Tibial nerve (tissue), 4 donors: ENCODE measurements around the gene KCNA1.

Experiments
- EP300 ChIP-seq, 2 donors: sonication (generic); formaldehyde crosslinking; IDR thresholded peaks; one replicate each; pipeline ENCODE4 v1.6.1; 2017; ENCODE audit warnings: antibody characterized with exemption in 2 of 2, mild to moderate bottlenecking in 1 of 2
- POLR2A ChIP-seq, 2 donors: fragments of 450-650 bp; IDR thresholded peaks; one replicate each; pipeline ENCODE4 v1.6.1; 2017; ENCODE audit warnings: antibody characterized with exemption in 2 of 2, mild to moderate bottlenecking in 2 of 2, moderate library complexity in 2 of 2
- TF ChIP-seq, protein P1 (sequence below), 5 experiments: fragments of 200-600 bp in 3 of 5; fragments of 450-650 bp in 2 of 5; sonication (generic) in 3 of 5; IDR thresholded peaks; one replicate each; pipeline ENCODE4 v1.5.1; 2016 to 2019; ENCODE audit warnings: antibody characterized with exemption in 5 of 5, mild to moderate bottlenecking in 3 of 5, moderate library complexity in 2 of 5

GRCh38 chr12:4956968-4957367 is 47.3 kb downstream of the KCNA1 start:
- TF ChIP-seq, protein P1, sequence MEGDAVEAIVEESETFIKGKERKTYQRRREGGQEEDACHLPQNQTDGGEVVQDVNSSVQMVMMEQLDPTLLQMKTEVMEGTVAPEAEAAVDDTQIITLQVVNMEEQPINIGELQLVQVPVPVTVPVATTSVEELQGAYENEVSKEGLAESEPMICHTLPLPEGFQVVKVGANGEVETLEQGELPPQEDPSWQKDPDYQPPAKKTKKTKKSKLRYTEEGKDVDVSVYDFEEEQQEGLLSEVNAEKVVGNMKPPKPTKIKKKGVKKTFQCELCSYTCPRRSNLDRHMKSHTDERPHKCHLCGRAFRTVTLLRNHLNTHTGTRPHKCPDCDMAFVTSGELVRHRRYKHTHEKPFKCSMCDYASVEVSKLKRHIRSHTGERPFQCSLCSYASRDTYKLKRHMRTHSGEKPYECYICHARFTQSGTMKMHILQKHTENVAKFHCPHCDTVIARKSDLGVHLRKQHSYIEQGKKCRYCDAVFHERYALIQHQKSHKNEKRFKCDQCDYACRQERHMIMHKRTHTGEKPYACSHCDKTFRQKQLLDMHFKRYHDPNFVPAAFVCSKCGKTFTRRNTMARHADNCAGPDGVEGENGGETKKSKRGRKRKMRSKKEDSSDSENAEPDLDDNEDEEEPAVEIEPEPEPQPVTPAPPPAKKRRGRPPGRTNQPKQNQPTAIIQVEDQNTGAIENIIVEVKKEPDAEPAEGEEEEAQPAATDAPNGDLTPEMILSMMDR (IDR thresholded peaks at IDR 0.05): no peak
- TF ChIP-seq EP300 (IDR thresholded peaks at IDR 0.05) (no peak), POLR2A (IDR thresholded peaks at IDR 0.05) (no peak)
